HFFc6 (cell line): Measurements from ENCODE around the gene SEL1L. TPM values are rescaled to one million over a fixed set of nuclear protein-coding genes. Genes with fewer than 3 reads are reported as not detected.
A peak's percentile ranks its signal among the peaks of the same experiment; 100 is the strongest.
"Not testable (repeated sequence)": the region's sequence is repeated elsewhere in the genome, so short reads cannot be mapped to it uniquely, and the experiment has no call there.

Experiments used
- DNase-seq: peaks from one replicate; pipeline ENCODE4 v3.0.0-alpha.2; 2018
- H3K27ac Mint-ChIP-seq: 2 replicates; pipeline ENCODE4 v1.8.0; 2020; ENCODE audit warnings: mild to moderate bottlenecking, mixed read lengths
- H3K27me3 Mint-ChIP-seq: 2 replicates; pipeline ENCODE4 v1.8.0; 2021; ENCODE audit warnings: mild to moderate bottlenecking, moderate library complexity, mixed read lengths; ENCODE audit not compliant: insufficient read depth
- H3K36me3 Mint-ChIP-seq: 2 replicates; pipeline ENCODE4 v1.8.0; 2021; ENCODE audit warnings: low read depth, mixed read lengths
- H3K4me1 Mint-ChIP-seq: 2 replicates; pipeline ENCODE4 v1.8.0; 2020; ENCODE audit warnings: low read depth, mixed read lengths
- H3K4me3 Mint-ChIP-seq: 2 replicates; pipeline ENCODE4 v1.8.0; 2020; ENCODE audit warnings: mild to moderate bottlenecking, moderate library complexity, mixed read lengths
- H3K9me3 Mint-ChIP-seq: 2 replicates; pipeline ENCODE4 v1.8.0; 2020; ENCODE audit warnings: mild to moderate bottlenecking, mixed read lengths
- total RNA-seq, 6 experiments: library from RNA; stranded (reverse); fragmentation: NEBNext Ultra II Directional; extraction: Animal tissue kit (Norgen Biotek cat#: 25700); gene quantifications; 2 replicates in 1 of 6; 3 replicates in 5 of 6; pipeline ENCODE4 v1.2.3, GENCODE V29; 2021
- TF ChIP-seq, protein P1 (sequence below): fragments of 200-600 bp; sonication (generic); IDR thresholded peaks from 2 replicates; pipeline ENCODE4 v1.5.0; 2021; ENCODE audit warnings: antibody characterized with exemption, mild to moderate bottlenecking

The SEL1L gene
- total RNA-seq, 6 experiments from 2014 or later = 84.1 to 101 (median 98.4) TPM

DNA sequence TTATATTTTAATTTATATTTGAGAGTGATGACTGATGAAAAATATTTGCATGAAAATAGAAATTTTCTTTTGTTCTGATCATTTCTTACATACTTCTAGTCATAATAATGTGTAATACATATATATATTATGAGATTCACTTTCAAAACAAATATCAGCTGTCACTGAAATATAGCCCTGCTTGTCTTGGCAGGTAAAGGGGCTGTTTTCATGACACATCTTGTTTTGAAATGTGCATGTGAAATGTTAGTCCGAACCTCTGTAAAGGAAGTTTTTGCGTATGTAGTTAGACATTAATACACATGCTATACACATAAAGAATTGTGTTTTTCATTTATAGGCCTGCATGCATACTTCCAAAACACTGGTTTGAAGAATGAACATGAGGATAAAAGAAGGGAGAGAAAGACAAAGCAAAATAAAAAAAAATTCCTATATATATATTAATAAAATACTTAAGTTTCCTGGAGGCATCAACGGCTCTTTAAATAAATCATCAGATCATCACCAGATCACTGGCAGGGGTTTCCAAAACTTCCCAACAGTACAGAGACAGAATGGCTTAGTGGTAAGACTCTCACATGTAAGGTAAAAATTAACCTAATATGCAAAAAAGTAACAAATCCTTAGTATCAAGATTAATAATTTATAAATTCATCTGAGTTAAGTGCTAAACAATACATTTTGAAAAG is 60.1 kb downstream of the SEL1L start:
- peaks cover 4% of the 10 kb centered on the region for H3K36me3 Mint-ChIP-seq
- TF ChIP-seq, protein P1, sequence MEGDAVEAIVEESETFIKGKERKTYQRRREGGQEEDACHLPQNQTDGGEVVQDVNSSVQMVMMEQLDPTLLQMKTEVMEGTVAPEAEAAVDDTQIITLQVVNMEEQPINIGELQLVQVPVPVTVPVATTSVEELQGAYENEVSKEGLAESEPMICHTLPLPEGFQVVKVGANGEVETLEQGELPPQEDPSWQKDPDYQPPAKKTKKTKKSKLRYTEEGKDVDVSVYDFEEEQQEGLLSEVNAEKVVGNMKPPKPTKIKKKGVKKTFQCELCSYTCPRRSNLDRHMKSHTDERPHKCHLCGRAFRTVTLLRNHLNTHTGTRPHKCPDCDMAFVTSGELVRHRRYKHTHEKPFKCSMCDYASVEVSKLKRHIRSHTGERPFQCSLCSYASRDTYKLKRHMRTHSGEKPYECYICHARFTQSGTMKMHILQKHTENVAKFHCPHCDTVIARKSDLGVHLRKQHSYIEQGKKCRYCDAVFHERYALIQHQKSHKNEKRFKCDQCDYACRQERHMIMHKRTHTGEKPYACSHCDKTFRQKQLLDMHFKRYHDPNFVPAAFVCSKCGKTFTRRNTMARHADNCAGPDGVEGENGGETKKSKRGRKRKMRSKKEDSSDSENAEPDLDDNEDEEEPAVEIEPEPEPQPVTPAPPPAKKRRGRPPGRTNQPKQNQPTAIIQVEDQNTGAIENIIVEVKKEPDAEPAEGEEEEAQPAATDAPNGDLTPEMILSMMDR = no peak
- H3K4me3 Mint-ChIP-seq = no peak overlapping the region

DNA sequence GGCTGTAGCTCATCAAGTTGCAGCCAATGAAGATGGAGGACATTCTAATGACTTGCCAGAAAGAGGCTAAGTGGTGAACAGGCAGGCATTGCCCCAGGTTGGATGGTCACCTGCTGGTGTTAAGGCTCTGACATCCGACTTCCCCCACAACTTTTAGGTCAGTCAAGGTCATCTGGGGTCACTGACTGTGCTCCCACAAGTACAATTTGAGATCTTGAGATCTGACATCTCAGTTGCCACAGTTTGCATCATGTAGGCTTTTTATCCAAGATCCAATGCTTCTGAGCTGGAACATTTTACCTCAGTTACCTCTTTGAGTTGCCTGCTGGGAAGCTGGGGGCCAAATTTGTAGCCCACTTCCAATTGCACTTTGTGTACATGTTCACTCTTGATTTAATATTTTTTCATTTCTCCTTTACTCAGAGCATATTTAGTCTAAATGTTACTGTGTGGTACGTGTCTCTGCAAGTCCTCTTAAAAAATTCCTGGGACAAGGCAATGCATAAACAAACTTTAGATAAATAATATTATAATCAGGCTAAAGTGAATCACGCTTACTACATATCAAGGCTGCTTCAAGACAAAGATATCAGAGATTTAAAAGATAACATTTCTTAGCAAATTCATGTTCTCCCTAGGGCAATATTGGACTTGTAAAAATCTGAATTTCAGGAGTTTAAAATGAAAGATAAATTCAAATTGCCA is 61.4 kb downstream of the SEL1L start:
- Mint-ChIP-seq H3K9me3 (no peaks in the 10 kb centered on the region), H3K4me3 (no peak overlapping the region), H3K4me1 (peaks cover 6% of the 10 kb centered on the region; the same call in 1 of the 2 replicates), H3K27ac (no peak overlapping the region), H3K36me3 (peaks cover 4% of the 10 kb centered on the region; the same call in 1 of the 2 replicates), H3K27me3 (no peaks in the 10 kb centered on the region; the same call in 1 of the 2 replicates)
- DNase-seq = no peak
- TF ChIP-seq, protein P1 = no peak

More for the DNA sequence above, 60.1 kb downstream of the SEL1L start:
- no peaks in the 10 kb centered on the region for H3K27me3 Mint-ChIP-seq
- DNase-seq = no peak
- H3K27ac Mint-ChIP-seq = no peak overlapping the region
- H3K9me3 Mint-ChIP-seq = no peaks in the 10 kb centered on the region
- peaks cover 6% of the 10 kb centered on the region; the same call in 1 of the 2 replicates for H3K4me1 Mint-ChIP-seq

DNA sequence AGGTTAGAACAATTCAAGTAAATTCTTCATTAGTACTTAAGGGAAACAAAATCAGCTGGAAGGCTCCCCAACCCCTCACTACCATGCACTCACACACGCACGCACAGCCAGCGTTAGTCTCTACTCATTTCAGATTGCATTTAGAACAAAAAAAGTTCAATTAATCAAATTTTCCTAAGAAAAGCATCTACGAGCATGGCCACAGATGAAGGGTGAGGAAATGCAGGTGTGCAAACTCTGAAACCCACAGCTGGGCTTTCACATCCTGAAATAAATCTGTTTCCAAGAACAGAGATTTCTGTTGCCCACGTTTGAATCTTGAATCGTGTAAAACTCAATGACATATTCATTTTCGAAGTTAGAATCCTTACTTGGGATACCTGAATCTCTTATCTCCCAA is 62.6 kb downstream of the SEL1L start:
- no peaks in the 10 kb centered on the region for H3K9me3 Mint-ChIP-seq
- peaks cover 4% of the 10 kb centered on the region; the same call in 1 of the 2 replicates for H3K36me3 Mint-ChIP-seq
- no peaks in the 10 kb centered on the region; the same call in 1 of the 2 replicates for H3K27me3 Mint-ChIP-seq
- TF ChIP-seq, protein P1 = no peak
- H3K27ac Mint-ChIP-seq = no peak overlapping the region
- peaks cover 6% of the 10 kb centered on the region; the same call in 1 of the 2 replicates for H3K4me1 Mint-ChIP-seq
- DNase-seq = no peak
- no peak overlapping the region for H3K4me3 Mint-ChIP-seq

GRCh38 chr14:81470557-81470826 is 63.2 kb downstream of the SEL1L start:
- not testable (repeated sequence) for H3K4me3 Mint-ChIP-seq, DNase-seq, H3K27me3 Mint-ChIP-seq, H3K9me3 Mint-ChIP-seq, H3K27ac Mint-ChIP-seq, H3K36me3 Mint-ChIP-seq, H3K4me1 Mint-ChIP-seq

- DNase-seq = no peak
- Mint-ChIP-seq H3K27ac (no peak overlapping the region), H3K9me3 (no peaks in the 10 kb centered on the region), H3K27me3 (no peaks in the 10 kb centered on the region; the same call in 1 of the 2 replicates), H3K4me1 (peaks cover 15% of the 10 kb centered on the region), H3K4me3 (no peak overlapping the region), H3K36me3 (no peaks in the 10 kb centered on the region)
- TF ChIP-seq, protein P1 = no peak
Observed at GRCh38 chr14:81466854-81467253, 66.8 kb downstream of the SEL1L start.

- Mint-ChIP-seq H3K4me1 (peaks cover 15% of the 10 kb centered on the region), H3K27ac (no peak overlapping the region), H3K27me3 (no peaks in the 10 kb centered on the region; the same call in 1 of the 2 replicates), H3K4me3 (no peak overlapping the region; the same call in 1 of the 2 replicates), H3K36me3 (no peaks in the 10 kb centered on the region), H3K9me3 (no peaks in the 10 kb centered on the region)
- no peak for DNase-seq
- TF ChIP-seq, protein P1 = no peak
Observed at GRCh38 chr14:81465507-81466228, 68.0 kb downstream of the SEL1L start.

GRCh38 chr14:81465003-81465392 is 68.7 kb downstream of the SEL1L start:
- H3K27ac Mint-ChIP-seq, H3K27me3 Mint-ChIP-seq, DNase-seq, H3K9me3 Mint-ChIP-seq, H3K36me3 Mint-ChIP-seq: not testable (repeated sequence)
- peak overlapping the region; percentile 84 for H3K4me3 Mint-ChIP-seq
- peaks cover 11% of the 10 kb centered on the region for H3K4me1 Mint-ChIP-seq
